ENCODE measurements around the gene PRRT2.

DNA sequence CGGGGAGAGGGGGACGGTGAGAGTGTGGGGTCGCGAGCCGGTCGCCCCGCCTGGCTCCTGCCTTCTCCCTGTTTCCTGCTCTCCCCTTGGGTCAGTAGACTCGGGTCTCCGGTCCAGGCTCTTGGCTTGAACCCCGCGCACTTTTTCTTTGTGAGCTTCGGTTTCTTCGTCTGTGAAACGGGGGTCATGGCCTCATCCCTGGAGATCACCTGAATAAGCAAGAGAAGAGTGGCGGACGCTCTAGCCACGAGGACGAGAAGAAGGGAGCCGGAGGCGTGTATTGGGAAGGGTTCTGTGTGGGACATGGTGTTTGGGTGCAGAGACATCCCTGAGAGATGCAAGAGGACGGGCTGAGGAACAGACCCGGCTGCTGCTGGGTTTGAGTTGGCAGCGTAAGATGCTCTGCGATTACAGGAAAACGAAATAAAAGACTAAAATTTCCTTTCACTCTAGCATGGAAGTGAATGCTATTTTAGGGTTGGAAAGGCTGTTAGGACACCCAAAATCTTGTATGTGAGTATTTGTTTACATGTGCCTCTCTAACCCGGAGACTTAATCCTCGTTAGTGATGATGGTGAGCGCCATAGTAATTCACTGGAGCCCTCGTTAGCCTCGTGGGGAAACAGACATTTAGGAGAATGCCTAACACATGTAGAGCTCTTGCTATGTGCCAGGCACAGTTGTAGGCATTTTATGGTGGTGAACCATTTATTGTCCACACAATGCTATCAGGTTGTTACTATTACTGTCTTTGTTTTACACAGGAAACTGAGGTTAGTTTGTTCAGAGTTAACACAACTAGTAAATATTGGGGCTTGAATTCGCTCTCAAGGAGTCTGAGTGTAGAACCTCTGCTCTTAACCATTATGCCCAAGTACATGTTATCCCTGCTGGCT is 20.8 kb upstream of the PRRT2 start:
- TF ChIP-seq, protein P1, sequence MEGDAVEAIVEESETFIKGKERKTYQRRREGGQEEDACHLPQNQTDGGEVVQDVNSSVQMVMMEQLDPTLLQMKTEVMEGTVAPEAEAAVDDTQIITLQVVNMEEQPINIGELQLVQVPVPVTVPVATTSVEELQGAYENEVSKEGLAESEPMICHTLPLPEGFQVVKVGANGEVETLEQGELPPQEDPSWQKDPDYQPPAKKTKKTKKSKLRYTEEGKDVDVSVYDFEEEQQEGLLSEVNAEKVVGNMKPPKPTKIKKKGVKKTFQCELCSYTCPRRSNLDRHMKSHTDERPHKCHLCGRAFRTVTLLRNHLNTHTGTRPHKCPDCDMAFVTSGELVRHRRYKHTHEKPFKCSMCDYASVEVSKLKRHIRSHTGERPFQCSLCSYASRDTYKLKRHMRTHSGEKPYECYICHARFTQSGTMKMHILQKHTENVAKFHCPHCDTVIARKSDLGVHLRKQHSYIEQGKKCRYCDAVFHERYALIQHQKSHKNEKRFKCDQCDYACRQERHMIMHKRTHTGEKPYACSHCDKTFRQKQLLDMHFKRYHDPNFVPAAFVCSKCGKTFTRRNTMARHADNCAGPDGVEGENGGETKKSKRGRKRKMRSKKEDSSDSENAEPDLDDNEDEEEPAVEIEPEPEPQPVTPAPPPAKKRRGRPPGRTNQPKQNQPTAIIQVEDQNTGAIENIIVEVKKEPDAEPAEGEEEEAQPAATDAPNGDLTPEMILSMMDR (IDR thresholded peaks at IDR 0.05): no peak
- no peak for TF ChIP-seq ZFX (IDR thresholded peaks at IDR 0.05; ENCODE audit: borderline replicate concordance)

Data from 22Rv1 (cell line).